SK-N-SH treated with all-trans-retinoic acid at 6 μM for 48 hours (cell line): ENCODE results near the gene KCTD5.

Source experiments
- ARNTL ChIP-seq: fragments of 450-650 bp; formaldehyde crosslinking; IDR thresholded peaks from 2 replicates; pipeline ENCODE4 v1.5.0; 2020; ENCODE audit warnings: low read depth, mild to moderate bottlenecking, moderate library complexity, borderline replicate concordance
- ESRRG ChIP-seq: fragments of 250-450 bp; sonication (Bioruptor Pico); IDR thresholded peaks from 2 replicates; pipeline ENCODE4 v1.6.1; 2021; ENCODE audit warnings: mild to moderate bottlenecking
- ISL1 ChIP-seq: fragments of 250-450 bp; sonication (Bioruptor Pico); IDR thresholded peaks from 2 replicates; pipeline ENCODE4 v2.1.2; 2022; ENCODE audit warnings: mild to moderate bottlenecking, moderate library complexity
- POU6F1 ChIP-seq: fragments of 250-450 bp; sonication (Bioruptor Pico); IDR thresholded peaks from 2 replicates; pipeline ENCODE4 v1.8.0; 2021; ENCODE audit warnings: low read depth, mild to moderate bottlenecking, moderate library complexity, borderline replicate concordance
- RARB ChIP-seq: fragments of 250-450 bp; sonication (Bioruptor Pico); IDR thresholded peaks from 2 replicates; pipeline ENCODE4 v1.8.0; 2021; ENCODE audit warnings: mild to moderate bottlenecking, moderate library complexity
- ZNF565 ChIP-seq: fragments of 450-650 bp; formaldehyde crosslinking; conservative IDR thresholded peaks from 2 replicates; pipeline ENCODE4 v1.5.0; 2020; ENCODE audit warnings: low read depth, mild to moderate bottlenecking, moderate library complexity
- TF ChIP-seq, protein P1 (sequence below): fragments of 250-450 bp; sonication (Bioruptor Pico); IDR thresholded peaks from 2 replicates; pipeline ENCODE4 v1.5.0; 2020; ENCODE audit warnings: mild to moderate bottlenecking, moderate library complexity

- TF ChIP-seq ZNF565 (CRISPR knock-in tag) = no peak
- no peak for TF ChIP-seq RARB (CRISPR knock-in tag)
- TF ChIP-seq ARNTL (CRISPR knock-in tag) = no peak
- no peak for TF ChIP-seq ISL1 (CRISPR knock-in tag)
- TF ChIP-seq POU6F1 (CRISPR knock-in tag) = no peak
- no peak for TF ChIP-seq ESRRG (CRISPR knock-in tag)
- TF ChIP-seq, protein P1, sequence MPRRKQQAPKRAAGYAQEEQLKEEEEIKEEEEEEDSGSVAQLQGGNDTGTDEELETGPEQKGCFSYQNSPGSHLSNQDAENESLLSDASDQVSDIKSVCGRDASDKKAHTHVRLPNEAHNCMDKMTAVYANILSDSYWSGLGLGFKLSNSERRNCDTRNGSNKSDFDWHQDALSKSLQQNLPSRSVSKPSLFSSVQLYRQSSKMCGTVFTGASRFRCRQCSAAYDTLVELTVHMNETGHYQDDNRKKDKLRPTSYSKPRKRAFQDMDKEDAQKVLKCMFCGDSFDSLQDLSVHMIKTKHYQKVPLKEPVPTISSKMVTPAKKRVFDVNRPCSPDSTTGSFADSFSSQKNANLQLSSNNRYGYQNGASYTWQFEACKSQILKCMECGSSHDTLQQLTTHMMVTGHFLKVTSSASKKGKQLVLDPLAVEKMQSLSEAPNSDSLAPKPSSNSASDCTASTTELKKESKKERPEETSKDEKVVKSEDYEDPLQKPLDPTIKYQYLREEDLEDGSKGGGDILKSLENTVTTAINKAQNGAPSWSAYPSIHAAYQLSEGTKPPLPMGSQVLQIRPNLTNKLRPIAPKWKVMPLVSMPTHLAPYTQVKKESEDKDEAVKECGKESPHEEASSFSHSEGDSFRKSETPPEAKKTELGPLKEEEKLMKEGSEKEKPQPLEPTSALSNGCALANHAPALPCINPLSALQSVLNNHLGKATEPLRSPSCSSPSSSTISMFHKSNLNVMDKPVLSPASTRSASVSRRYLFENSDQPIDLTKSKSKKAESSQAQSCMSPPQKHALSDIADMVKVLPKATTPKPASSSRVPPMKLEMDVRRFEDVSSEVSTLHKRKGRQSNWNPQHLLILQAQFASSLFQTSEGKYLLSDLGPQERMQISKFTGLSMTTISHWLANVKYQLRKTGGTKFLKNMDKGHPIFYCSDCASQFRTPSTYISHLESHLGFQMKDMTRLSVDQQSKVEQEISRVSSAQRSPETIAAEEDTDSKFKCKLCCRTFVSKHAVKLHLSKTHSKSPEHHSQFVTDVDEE (CRISPR knock-in tag) = no peak
These were observed 71.4 kb downstream of the KCTD5 start for GRCh38 chr16:2753733-2754020.
